Ascending aorta (tissue), 2 donors: ENCODE measurements around the gene KCNQ1. TPM values are rescaled to one million over a fixed set of nuclear protein-coding genes. Genes with fewer than 3 reads are reported as not detected.

Experiments
- DNase-seq, 2 donors: peaks; one replicate each; pipeline ENCODE4 v3.0.0-alpha.2; 2019; ENCODE audit warnings: low spot score in 2 of 2
- H3K27ac ChIP-seq, 2 donors: fragments of 200-600 bp; sonication (generic); one replicate each; pipeline ENCODE4 v1.5.1; 2016 to 2017; ENCODE audit warnings: mild to moderate bottlenecking in 1 of 2
- H3K27me3 ChIP-seq: fragments of 200-600 bp; sonication (generic); one replicate; pipeline ENCODE4 v1.5.1; 2017
- H3K36me3 ChIP-seq, 2 donors: fragments of 200-600 bp; sonication (generic); one replicate each; pipeline ENCODE4 v1.5.1; 2016
- H3K4me1 ChIP-seq, 2 donors: fragments of 200-600 bp; sonication (generic); one replicate each; pipeline ENCODE4 v1.5.1; 2016 to 2017; ENCODE audit warnings: mild to moderate bottlenecking in 1 of 2
- H3K4me3 ChIP-seq, 2 donors: fragments of 200-600 bp; sonication (generic); one replicate each; pipeline ENCODE4 v1.5.1; 2016 to 2017; ENCODE audit warnings: mild to moderate bottlenecking in 1 of 2
- H3K9me3 ChIP-seq, 2 donors: fragments of 200-600 bp; sonication (generic); one replicate each; pipeline ENCODE4 v1.5.1; 2016
- intact Hi-C: fragments of 100-400 bp; cut with DNase I; formaldehyde crosslinking; loops from one replicate; pipeline ENCODE4 v1.15.1; 2023
- total RNA-seq: library from RNA; depleted of rRNA; stranded (reverse); fragments of >200 nt; gene quantifications from one replicate; pipeline ENCODE4 v1.1.0, GENCODE V29; 2016
- TF ChIP-seq, protein P1 (sequence below), 3 experiments: fragments of 200-600 bp in 2 of 3; fragments of 450-650 bp in 1 of 3; sonication (generic) in 2 of 3; IDR thresholded peaks; one replicate each; pipeline ENCODE4 v1.5.1; 2016 to 2019; ENCODE audit warnings: antibody characterized with exemption in 3 of 3, mild to moderate bottlenecking in 1 of 3, moderate library complexity in 1 of 3

KCNQ1 gene
- total RNA-seq, 1 donor from 2014 or later: 2.3 TPM

DNA sequence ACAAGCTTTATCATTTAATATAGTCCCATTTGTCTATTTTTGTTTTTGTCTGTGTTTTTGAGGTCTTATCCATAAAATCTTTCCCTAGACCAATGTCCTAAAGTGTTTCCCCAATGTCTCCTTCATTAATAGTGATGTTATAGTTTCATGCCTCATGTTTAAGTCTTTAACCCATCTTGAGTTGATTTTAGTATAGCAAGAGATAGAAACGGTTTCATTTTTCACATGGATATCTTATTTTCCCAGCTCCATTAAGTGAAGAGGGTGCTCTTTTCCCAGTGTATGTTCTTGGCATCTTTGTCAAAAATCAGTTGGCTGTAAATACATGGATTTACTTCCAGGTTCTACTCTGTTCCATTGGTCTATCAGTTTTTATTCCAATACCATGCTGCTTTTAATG, 196.8 kb downstream of the KCNQ1 start:
- no peaks in the 10 kb centered on the region for H3K27me3 ChIP-seq
- peaks cover 48 to 78% of the 10 kb centered on the region in 2 donors for H3K9me3 ChIP-seq
- no peaks in the 10 kb centered on the region for H3K36me3 ChIP-seq
- no peak overlapping the region for H3K4me3 ChIP-seq
- no peak for DNase-seq
- H3K4me1 ChIP-seq: no peaks in the 10 kb centered on the region
- TF ChIP-seq, protein P1, sequence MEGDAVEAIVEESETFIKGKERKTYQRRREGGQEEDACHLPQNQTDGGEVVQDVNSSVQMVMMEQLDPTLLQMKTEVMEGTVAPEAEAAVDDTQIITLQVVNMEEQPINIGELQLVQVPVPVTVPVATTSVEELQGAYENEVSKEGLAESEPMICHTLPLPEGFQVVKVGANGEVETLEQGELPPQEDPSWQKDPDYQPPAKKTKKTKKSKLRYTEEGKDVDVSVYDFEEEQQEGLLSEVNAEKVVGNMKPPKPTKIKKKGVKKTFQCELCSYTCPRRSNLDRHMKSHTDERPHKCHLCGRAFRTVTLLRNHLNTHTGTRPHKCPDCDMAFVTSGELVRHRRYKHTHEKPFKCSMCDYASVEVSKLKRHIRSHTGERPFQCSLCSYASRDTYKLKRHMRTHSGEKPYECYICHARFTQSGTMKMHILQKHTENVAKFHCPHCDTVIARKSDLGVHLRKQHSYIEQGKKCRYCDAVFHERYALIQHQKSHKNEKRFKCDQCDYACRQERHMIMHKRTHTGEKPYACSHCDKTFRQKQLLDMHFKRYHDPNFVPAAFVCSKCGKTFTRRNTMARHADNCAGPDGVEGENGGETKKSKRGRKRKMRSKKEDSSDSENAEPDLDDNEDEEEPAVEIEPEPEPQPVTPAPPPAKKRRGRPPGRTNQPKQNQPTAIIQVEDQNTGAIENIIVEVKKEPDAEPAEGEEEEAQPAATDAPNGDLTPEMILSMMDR (IDR thresholded peaks at IDR 0.05): no peak
- no peak overlapping the region for H3K27ac ChIP-seq
- intact Hi-C loops: no loop called here

DNA sequence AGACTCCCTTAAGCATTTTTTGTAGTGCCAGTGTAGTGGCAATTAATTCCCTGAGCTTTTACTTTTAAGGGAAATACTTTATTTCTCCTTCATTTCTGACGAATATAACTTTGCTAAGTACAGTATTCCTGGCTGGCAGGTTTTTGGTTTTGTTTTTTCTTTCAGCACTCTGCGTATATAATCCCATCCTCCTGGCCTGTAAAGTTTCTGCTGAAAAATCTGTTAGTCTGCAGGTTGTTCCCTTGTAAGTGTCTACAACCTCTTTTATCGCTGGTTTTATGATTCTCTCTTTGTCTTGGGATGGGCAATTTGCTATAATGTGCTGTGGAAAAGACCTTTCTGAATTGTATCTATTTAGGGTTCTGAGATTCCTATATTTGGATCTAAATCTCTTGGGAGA, 198.9 kb downstream of the KCNQ1 start:
- no peaks in the 10 kb centered on the region for H3K27me3 ChIP-seq
- H3K36me3 ChIP-seq: no peaks in the 10 kb centered on the region
- H3K9me3 ChIP-seq: peaks cover 62 to 96% of the 10 kb centered on the region in 2 donors
- H3K4me3 ChIP-seq: no peak overlapping the region
- no peak overlapping the region for H3K27ac ChIP-seq
- no peak for DNase-seq
- TF ChIP-seq, protein P1 (IDR thresholded peaks at IDR 0.05): no peak
- H3K4me1 ChIP-seq: no peaks in the 10 kb centered on the region
- intact Hi-C loops: no loop called here

DNA sequence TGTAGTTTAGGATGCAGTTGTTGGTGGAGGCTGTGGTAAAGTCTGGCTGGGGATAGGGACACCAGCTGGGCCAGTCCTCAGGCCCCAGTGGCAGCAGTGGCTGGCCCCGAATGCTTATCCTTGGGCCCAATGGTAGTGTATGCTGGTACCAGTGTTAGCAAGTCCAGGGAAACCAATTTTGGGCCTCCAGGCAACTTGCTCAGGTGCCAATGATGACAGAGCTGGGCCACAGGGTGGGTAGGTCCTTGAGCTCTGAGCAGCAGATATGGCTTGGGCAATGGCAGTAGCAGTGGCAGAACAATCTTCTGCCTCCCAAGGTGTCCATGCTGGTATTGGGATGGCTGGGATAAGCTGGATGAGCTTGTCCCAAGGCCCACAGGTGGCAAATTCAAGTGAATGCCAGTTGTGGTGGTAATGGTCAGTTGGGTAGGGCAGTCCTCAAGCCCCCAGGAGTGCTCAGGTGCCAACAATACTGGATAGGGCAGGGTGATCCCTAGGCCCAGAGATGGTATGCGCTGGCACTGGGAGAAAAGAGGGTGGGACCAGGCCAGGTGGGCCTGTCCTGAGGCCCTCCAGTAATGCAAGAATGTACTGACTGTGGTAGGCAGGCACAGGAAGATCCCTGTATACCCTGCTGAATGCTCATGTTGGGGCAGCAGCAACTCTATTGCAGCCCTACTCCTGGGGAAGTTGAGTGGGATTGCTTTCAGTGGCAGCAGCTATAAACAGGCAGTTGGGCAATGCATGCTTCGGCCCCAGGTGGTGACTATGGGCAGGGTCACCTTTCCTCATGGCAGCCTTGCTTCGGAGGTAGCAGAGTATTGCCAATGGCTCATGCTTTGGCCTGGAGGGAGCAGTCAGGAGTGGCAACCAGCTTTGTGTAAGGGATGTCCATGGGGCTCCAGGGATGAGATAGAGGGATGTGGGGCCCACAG, 200.3 kb downstream of the KCNQ1 start:
- TF ChIP-seq, protein P1 (IDR thresholded peaks at IDR 0.05): no peak
- Histone ChIP-seq H3K27me3 (no peaks in the 10 kb centered on the region), H3K4me1 (no peaks in the 10 kb centered on the region), H3K36me3 (no peaks in the 10 kb centered on the region), H3K27ac (no peak overlapping the region), H3K9me3 (peaks cover 65 to 97% of the 10 kb centered on the region in 2 donors), H3K4me3 (no peak overlapping the region)
- no peak for DNase-seq
- intact Hi-C loops: no loop called here

DNA sequence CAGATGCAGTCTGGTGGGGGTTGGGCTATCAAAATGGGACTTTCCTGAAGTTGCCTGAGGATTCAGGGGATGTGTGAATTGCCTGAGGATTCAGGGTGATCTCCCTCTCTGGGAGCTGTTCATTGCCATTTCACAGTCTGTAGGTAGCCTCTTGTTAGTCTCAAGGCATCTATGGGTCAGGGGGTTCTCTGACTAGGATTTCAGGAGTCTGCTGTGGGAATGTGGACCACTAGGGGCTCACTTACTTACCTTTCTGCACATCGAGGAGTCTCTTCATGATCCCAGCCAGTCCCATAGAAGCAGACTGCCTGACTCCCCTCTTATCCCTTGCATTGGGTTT, 200.9 kb downstream of the KCNQ1 start:
- no peak overlapping the region for H3K27ac ChIP-seq
- intact Hi-C loops: no loop called here
- H3K4me1 ChIP-seq: no peaks in the 10 kb centered on the region
- H3K9me3 ChIP-seq: peaks cover 67 to 96% of the 10 kb centered on the region in 2 donors
- H3K36me3 ChIP-seq: no peaks in the 10 kb centered on the region
- TF ChIP-seq, protein P1 (IDR thresholded peaks at IDR 0.05): no peak
- H3K27me3 ChIP-seq: no peaks in the 10 kb centered on the region
- DNase-seq: no peak
- H3K4me3 ChIP-seq: no peak overlapping the region

DNA sequence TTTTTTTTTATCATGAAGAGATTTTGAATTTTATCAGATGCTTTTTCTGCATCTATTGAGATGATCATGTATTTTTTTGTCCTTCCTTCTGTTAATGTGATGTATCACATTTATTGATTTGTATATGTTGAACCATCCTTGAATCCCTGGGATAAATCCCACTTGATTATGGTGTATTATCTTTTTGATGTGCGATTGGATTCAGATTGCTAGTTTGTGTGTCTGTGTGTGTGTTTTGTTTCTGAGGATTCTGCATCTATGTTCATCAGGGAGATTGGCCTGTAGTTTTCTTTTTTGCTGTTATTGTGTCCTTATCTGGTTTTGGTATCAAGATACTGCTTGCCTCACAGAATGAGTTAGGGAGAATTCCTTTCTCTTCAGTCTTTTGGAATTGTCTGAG, 202.4 kb downstream of the KCNQ1 start:
- H3K4me3 ChIP-seq: no peak overlapping the region
- intact Hi-C loops: no loop called here
- peaks cover 68 to 86% of the 10 kb centered on the region in 2 donors for H3K9me3 ChIP-seq

More for the DNA sequence above, 202.4 kb downstream of the KCNQ1 start:
- H3K27me3 ChIP-seq: no peaks in the 10 kb centered on the region
- no peak for DNase-seq
- TF ChIP-seq, protein P1 (IDR thresholded peaks at IDR 0.05): no peak
- no peak overlapping the region for H3K27ac ChIP-seq
- no peaks in the 10 kb centered on the region for H3K36me3 ChIP-seq
- H3K4me1 ChIP-seq: no peaks in the 10 kb centered on the region
